PC-9 (cell line): ENCODE results near the gene MRPL55.

Experiments
- EZH2 ChIP-seq: fragments of 200-600 bp; sonication (generic); IDR thresholded peaks from 2 replicates; pipeline ENCODE4 v1.8.0; 2017; ENCODE audit warnings: antibody characterized with exemption, low read depth
- TF ChIP-seq, protein P1 (sequence below): fragments of 200-600 bp; sonication (generic); conservative IDR thresholded peaks from 2 replicates; pipeline ENCODE4 v1.6.1; 2017; ENCODE audit warnings: mixed run types, antibody characterized with exemption, mild to moderate bottlenecking, moderate library complexity

DNA sequence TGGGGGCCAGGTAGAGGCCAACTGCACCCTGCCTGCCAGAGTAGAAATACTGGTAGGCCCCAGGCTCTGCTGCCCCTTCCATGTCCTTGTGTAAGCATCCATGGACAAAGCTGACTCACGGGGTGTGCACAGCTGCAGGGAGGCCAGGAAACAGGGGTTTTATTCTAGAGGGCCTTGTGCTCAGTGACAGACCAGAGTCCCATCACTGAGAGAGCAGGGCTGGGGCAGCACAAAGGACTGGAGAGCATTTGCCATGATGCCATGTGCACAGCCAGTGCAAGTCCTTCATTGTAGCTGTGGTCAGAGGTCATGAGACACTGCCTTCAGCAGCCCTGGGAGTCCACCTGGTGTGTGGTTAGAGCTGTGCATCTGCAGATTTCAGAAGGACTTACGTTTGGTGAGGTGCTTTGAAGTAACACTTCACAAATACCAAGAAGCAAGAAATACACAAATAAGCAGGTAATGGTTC, 18.5 kb downstream of the MRPL55 start:
- TF ChIP-seq, protein P1, sequence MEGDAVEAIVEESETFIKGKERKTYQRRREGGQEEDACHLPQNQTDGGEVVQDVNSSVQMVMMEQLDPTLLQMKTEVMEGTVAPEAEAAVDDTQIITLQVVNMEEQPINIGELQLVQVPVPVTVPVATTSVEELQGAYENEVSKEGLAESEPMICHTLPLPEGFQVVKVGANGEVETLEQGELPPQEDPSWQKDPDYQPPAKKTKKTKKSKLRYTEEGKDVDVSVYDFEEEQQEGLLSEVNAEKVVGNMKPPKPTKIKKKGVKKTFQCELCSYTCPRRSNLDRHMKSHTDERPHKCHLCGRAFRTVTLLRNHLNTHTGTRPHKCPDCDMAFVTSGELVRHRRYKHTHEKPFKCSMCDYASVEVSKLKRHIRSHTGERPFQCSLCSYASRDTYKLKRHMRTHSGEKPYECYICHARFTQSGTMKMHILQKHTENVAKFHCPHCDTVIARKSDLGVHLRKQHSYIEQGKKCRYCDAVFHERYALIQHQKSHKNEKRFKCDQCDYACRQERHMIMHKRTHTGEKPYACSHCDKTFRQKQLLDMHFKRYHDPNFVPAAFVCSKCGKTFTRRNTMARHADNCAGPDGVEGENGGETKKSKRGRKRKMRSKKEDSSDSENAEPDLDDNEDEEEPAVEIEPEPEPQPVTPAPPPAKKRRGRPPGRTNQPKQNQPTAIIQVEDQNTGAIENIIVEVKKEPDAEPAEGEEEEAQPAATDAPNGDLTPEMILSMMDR: no peak
- no peak for TF ChIP-seq EZH2
